Ectodermal cell (in vitro differentiated cells): ENCODE measurements around the gene FAM168B.

Experiments used
- H3K27ac ChIP-seq: 2 replicates; pipeline ENCODE4 v1.7.0; 2013; ENCODE audit warnings: mild to moderate bottlenecking, low read depth, low read length; ENCODE audit not compliant: insufficient read depth, poor library complexity, severe bottlenecking
- H3K27me3 ChIP-seq: 2 replicates; pipeline ENCODE4 v1.7.0; 2013; ENCODE audit warnings: mild to moderate bottlenecking, low read length; ENCODE audit not compliant: insufficient read depth, control insufficient read depth, poor library complexity, severe bottlenecking
- H3K36me3 ChIP-seq: one replicate; pipeline ENCODE4 v1.7.0; 2013; ENCODE audit warnings: low read length; ENCODE audit not compliant: control insufficient read depth, insufficient read depth
- H3K4me1 ChIP-seq: one replicate; pipeline ENCODE4 v1.7.0; 2013; ENCODE audit warnings: low read length; ENCODE audit not compliant: control insufficient read depth, insufficient read depth
- H3K4me3 ChIP-seq: 2 replicates; pipeline ENCODE4 v1.7.0; 2013; ENCODE audit warnings: low read depth, low read length, control low read depth; ENCODE audit not compliant: insufficient read depth
- H3K9me3 ChIP-seq: 2 replicates; pipeline ENCODE4 v1.7.0; 2013; ENCODE audit warnings: mild to moderate bottlenecking, low read length, moderate library complexity; ENCODE audit not compliant: control insufficient read depth
- WGBS, 2 experiments: methylation state at CpG; one replicate each; pipeline ENCODE4 v1.1.7; 2013; ENCODE audit warnings: missing lambda C conversion rate in 2 of 2; 5-methylcytosine and 5-hydroxymethylcytosine counted together

Gene FAM168B

DNA sequence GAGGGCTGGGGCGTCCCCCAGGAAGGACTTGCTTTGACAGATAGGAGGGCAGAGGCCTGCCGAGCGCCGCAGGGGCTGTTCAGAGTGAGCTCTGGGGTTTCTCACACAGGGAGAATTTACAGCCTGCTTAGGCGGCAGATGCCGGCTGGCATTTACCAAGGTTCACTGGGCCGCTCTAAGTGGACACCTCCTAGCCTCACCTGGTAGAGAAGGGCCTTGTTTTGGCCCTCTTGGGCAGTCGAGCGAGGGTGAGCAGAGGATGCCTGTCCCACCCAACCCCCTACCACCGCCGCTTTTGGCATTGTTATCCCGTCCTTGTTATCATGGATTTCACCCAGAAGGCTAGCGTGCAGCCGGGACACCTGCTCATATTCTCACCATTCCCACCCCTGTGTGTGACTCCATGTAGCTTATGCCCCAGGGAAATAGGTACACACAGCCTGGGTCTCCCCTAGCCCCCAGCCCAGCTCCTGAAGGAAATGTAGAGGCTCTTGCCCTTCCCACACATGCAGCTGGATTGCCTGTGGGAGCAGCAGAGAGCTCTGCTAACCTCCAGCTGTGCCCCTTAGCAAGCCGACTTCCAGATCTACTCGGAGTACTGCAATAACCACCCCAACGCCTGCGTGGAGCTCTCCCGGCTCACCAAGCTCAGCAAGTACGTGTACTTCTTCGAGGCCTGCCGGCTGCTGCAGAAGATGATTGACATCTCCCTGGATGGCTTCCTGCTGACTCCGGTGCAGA lies 52.4 kb downstream of the FAM168B start:
- Histone ChIP-seq H3K9me3 (no peaks in the 10 kb centered on the region), H3K36me3 (no peaks in the 10 kb centered on the region), H3K4me1 (peaks cover 10% of the 10 kb centered on the region), H3K27ac (no peak overlapping the region), H3K27me3 (peaks cover 3% of the 10 kb centered on the region), H3K4me3 (no peak overlapping the region)
- WGBS, 2 experiments, result 84% methylated on average over 23 of the region's 23 CpGs

DNA sequence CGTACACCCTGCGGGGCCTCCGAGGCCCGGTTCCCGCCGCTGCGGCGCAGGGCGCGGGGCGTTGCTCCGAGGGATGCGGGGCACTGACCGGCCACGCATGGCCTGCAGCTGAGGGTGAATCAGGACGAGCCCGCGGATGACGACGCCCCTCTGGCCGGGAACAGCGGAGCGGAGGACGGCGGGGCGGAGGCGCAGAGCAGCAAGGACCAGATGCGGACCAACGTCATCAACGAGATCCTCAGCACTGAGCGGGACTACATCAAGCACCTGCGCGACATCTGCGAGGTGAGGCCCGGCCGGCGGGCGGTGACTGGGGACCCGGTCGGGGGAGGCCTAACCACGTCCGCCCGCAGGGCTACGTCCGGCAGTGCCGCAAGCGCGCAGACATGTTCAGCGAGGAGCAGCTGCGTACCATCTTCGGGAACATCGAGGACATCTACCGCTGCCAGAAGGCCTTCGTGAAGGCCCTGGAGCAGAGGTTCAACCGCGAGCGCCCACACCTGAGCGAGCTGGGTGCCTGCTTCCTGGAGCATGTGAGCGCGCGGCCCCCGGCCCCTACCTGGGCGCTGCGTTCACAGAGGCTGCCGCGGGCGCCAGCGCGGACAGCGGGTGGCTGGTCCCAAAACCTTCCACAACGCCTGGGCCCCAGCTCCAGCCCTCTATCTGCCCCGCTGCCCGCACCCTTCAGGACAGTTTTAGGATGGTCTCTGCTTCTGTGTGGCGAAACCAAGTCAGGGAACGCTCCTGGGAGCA lies 53.2 kb downstream of the FAM168B start:
- Histone ChIP-seq H3K27me3 (peaks cover 10% of the 10 kb centered on the region), H3K36me3 (no peaks in the 10 kb centered on the region), H3K27ac (no peak overlapping the region), H3K4me1 (peaks cover 10% of the 10 kb centered on the region), H3K9me3 (no peaks in the 10 kb centered on the region), H3K4me3 (no peak overlapping the region)
- 96 to 97% methylated on average over 75 of the region's 75 CpGs for WGBS, 2 experiments

DNA sequence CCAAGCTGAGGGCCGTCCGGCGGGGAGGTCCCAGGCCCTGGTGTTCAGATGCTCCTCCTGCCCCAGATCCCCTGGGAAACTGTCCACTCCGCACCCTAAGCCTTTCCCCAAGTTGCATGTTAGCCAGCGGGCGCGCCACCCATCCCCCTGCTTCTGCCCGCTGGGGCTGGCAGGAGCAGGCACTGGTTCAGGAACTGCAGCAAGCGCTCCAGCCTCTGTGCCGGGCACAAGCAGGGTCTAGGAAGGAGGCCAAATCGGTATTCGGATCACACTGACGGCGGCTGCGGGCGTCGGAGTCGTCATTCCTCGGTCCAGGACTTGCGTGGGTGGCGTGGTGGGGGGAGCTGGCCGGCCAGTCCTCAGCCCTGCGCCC lies 53.7 kb downstream of the FAM168B start:
- Histone ChIP-seq H3K27ac (no peak overlapping the region), H3K36me3 (no peaks in the 10 kb centered on the region), H3K27me3 (peaks cover 13% of the 10 kb centered on the region), H3K9me3 (no peaks in the 10 kb centered on the region), H3K4me3 (no peak overlapping the region), H3K4me1 (peaks cover 10% of the 10 kb centered on the region)
- WGBS, 2 experiments, result 94 to 95% methylated on average over 23 of the region's 23 CpGs

DNA sequence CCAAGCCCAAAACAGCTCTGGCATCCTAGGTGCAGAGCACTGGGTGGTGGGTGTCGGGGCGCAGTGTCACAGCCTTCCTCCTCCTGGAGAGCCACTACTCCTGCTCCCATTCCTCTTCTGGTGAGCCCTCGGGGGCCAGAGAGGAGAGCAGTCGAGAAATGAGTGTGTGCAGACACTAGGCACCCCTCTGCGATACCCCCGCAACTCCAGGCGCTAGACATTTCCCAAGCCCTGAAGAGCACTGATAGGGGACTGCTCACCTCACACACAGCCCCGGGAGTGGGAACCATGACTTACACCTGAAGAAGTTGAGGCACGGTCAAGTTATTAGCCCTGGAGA lies 54.2 kb downstream of the FAM168B start:
- Histone ChIP-seq H3K4me1 (peaks cover 12% of the 10 kb centered on the region), H3K36me3 (no peaks in the 10 kb centered on the region), H3K27me3 (peaks cover 18% of the 10 kb centered on the region), H3K27ac (no peak overlapping the region), H3K9me3 (no peaks in the 10 kb centered on the region), H3K4me3 (no peak overlapping the region)
- 94 to 96% methylated on average over 9 of the region's 9 CpGs for WGBS, 2 experiments

DNA sequence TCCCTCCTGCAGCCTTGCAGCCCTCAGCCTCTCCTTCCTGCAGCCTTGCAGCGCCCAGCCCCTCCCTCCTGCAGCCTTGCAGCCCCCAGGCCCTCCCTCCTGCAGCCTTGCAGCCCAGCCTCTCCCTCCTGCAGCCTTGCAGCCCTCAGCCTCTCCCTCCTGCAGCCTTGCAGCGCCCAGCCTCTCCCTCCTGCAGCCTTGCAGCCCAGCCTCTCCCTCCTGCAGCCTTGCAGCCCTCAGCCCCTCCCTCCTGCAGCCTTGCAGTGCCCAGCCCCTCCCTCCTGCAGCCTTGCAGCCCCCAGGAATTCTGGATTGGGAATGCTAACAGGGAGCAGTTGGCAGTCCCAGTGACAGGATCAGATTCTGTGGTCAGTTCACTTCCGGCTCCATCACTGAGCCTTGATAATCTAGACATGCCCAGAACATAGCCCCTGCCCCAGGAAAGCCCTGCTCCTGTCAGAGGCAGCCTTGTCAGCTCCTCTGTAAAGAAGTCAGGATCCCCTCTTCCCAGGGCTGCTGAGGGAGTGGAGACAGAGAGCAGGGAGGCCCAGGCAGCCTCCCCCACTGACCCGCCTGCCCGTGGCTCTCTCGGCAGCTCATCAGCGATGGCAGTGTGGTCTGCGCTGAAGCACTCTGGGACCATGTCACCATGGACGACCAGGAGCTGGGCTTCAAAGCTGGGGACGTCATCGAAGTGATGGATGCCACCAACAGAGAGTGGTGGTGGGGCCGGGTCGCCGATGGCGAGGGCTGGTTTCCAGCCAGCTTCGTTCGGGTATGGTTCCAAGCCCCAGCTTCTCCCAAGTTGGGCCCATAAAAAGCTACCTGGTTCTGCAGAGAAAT lies 54.8 kb downstream of the FAM168B start:
- WGBS, 2 experiments, result 92 to 94% methylated on average over 17 of the region's 17 CpGs

DNA sequence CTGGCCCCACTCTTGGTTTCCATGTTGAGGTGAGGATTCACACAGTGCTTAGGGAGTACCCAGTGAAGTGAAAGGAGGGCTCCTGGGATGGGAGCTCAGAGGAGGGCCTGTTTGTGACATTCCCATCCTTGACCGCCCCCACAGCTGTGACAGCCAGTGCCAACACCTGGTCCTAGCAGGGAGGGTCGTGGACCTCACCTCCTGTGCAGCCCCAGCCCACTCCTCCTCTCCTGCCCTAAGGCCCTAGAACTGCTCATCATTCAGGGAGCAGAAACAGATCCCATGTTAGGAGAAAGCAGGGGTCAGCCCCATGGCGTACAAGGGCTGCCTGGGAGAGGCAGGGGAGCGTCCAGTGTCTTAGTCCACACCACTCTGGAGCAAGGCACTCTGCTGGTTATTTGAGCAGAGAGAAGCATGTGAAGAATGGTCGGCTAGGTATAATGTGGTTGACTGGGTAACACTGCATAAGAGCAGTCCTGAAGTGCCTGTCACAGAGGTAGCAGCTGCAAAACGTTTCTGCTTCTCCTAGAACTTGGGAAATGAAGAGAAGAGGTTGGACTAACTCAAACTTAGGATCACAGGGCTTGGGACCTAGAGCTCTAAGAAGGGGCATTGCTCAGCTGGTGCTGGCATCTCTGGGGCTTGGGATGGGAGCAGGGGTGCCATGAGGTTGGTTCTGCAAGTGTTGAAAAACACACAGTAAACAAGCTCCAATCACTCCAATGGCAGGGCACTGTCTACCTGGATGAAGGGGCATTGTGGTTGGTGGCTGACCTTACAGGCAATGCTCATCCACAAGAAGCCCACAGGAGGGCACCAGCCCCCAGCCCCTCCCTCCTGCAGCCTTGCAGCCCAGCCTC lies 55.6 kb downstream of the FAM168B start:
- H3K36me3 ChIP-seq, result no peaks in the 10 kb centered on the region
- H3K4me3 ChIP-seq, result no peak overlapping the region
- H3K27ac ChIP-seq, result no peak overlapping the region
- no peaks in the 10 kb centered on the region for H3K9me3 ChIP-seq
- H3K4me1 ChIP-seq, result peaks cover 16% of the 10 kb centered on the region
- peaks cover 29% of the 10 kb centered on the region for H3K27me3 ChIP-seq
- WGBS, 2 experiments, result 88% methylated on average over 6 of the region's 6 CpGs

More for the DNA sequence above, 54.8 kb downstream of the FAM168B start:
- no peak overlapping the region for H3K27ac ChIP-seq
- H3K36me3 ChIP-seq, result no peaks in the 10 kb centered on the region
- H3K4me3 ChIP-seq, result no peak overlapping the region
- H3K4me1 ChIP-seq, result peaks cover 16% of the 10 kb centered on the region
- H3K27me3 ChIP-seq, result peaks cover 24% of the 10 kb centered on the region
- H3K9me3 ChIP-seq, result no peaks in the 10 kb centered on the region

DNA sequence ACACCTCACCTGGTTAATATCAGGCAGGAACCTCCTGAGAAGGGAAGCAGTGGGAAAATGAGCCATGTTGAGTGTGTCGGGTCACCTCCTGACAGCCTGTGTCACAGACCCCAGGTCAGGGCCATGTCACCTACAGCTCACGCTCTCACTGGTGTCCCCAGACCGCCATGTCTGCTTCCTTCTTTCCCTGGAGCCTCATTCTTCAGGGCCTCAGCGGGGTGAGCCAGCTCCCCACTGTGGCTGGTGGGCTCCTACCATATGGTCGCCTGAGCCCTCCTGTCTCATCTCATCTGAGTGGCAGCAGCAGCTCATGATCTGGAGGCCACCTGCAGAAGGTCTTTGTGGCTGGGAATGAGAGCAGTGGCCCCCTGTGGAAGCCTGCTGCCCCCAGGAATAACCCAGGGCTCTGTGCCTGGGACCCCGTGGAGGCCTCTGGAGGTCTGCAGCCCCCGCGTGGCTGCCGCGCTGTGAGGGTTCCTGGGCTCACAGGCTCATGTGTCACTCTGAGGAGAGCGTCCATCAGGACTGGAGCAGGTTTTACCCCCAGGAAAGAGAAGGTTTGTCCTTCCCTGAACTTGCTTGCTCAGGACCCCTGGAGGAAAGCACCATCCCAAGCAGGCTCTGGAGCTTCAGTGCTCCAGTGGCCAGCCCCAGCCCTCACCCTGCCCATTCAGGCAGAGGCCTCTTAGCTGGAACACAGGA lies 56.4 kb downstream of the FAM168B start:
- no peak overlapping the region for H3K27ac ChIP-seq
- H3K27me3 ChIP-seq, result peaks cover 29% of the 10 kb centered on the region
- no peaks in the 10 kb centered on the region for H3K9me3 ChIP-seq
- no peak overlapping the region for H3K4me3 ChIP-seq
- H3K4me1 ChIP-seq, result peaks cover 16% of the 10 kb centered on the region
- no peaks in the 10 kb centered on the region for H3K36me3 ChIP-seq
- 90 to 93% methylated on average over 11 of the region's 11 CpGs for WGBS, 2 experiments

DNA sequence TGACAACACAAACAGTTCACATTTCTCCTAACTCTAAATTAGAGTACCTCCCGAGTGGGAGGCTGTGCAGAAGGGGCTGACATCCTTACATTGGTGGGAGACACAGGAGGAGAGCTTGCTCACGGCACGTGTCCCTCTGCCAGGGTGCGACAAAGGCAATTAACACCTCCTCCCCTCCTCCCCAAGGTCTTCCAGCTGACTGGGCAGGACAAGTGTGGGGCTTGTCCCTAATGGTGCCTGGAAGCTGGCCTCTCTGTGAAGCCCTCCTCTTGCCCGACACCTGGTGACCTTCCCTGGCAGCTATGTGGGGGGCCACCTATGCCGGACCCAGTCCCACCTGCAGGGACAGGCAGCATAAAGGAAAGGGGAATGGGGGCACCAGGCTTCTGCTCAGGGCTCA lies 57.0 kb downstream of the FAM168B start:
- peaks cover 13% of the 10 kb centered on the region for H3K4me1 ChIP-seq
- no peak overlapping the region for H3K4me3 ChIP-seq
- no peaks in the 10 kb centered on the region for H3K36me3 ChIP-seq
- no peaks in the 10 kb centered on the region for H3K9me3 ChIP-seq
- no peak overlapping the region for H3K27ac ChIP-seq
- 67 to 69% methylated on average over 6 of the region's 6 CpGs for WGBS, 2 experiments
- H3K27me3 ChIP-seq, result peaks cover 29% of the 10 kb centered on the region

DNA sequence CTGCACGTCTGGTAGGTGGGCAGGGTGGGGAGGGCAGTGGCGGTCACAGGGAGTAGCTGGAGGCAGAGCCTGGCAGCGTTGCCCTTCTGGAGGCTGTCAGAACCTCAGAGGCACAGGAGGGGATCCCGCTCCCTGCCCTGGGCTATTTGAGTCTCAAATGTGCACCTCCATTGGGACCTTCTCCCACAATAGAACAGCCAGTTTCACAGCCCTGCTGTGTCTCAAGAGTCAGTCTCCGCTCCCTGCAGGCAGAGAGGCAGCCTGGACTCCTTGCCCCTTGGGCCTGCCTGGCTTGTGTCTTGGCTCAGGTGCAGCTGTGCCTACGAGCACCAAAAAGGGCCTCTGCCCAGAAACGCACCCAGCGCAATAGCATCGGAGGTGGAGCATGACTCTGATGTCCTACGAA lies 57.4 kb downstream of the FAM168B start:
- no peak overlapping the region for H3K27ac ChIP-seq
- peak overlapping the region; percentile 47 for H3K4me3 ChIP-seq
- H3K9me3 ChIP-seq, result no peaks in the 10 kb centered on the region
- H3K27me3 ChIP-seq, result peaks cover 29% of the 10 kb centered on the region
- 80 to 84% methylated on average over 10 of the region's 10 CpGs for WGBS, 2 experiments
- H3K4me1 ChIP-seq, result peaks cover 11% of the 10 kb centered on the region
- no peaks in the 10 kb centered on the region for H3K36me3 ChIP-seq
